NCI-H146 (cell line): ENCODE measurements around the gene ZNF573.

ENCODE experiments used
- DNase-seq: peaks from one replicate; lab custom pipeline; 2025; lab: John Stamatoyannopoulos, UW

ZNF573 gene

GRCh38 chr19:37695144-37695899 lies 84.1 kb downstream of the ZNF573 start:
- no peak for DNase-seq

DNA sequence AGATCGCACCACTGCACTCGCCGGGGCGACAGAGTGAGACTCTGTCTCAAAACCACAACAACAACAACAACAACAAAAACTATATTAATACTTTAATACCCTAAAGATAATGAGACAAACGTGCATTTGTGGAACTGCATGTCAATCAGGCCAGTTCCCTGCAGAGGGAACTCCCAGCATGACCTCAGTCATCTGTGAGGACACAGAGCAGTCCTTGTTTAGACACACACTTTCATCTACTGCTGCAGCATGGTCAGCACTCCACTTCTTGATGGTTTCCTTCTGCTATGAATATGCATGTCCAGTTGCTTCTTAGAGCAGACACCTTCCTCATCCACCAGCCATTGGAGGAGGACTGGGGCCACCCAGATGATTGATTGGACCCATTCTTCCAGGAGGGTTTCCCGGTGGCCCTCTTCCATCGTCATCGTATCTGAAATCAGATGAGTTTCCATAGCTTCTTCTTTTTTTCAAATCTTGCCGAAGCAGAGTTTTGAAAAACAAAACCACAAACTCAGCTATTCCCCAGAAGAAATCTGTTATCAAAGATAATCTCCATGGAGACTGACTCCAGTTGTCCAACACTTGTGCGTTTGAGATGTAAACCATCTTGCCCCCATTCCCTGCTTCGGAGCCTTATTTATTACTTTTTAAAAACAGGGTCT lies 86.3 kb downstream of the ZNF573 start:
- DNase-seq, result no peak

- peak; percentile 71 for DNase-seq
Observed at GRCh38 chr19:37691881-37692504, 87.4 kb downstream of the ZNF573 start.
